Retinal pigment epithelial cell (primary cell): Measurements from ENCODE around the gene HTR3D.

Experiments
- DNase-seq: peaks from one replicate; pipeline ENCODE4 v3.0.0-alpha.2; 2010; ENCODE audit warnings: low read depth
- H3K4me3 ChIP-seq: 2 replicates; pipeline ENCODE4 v1.5.1; 2011; ENCODE audit warnings: mild to moderate bottlenecking, low read length, control low read depth, moderate library complexity
- TF ChIP-seq, protein P1 (sequence below): conservative IDR thresholded peaks from 2 replicates; pipeline ENCODE4 v1.5.1; 2011; ENCODE audit warnings: low read depth, low read length, control low read depth, inconsistent platforms

Gene HTR3D

GRCh38 chr3:184031187-184031792 is at the start of gene HTR3D:
Gene HTR3D (plus strand): TSS chr3:184031742. CDS start chr3:184031742, 0 bp downstream.
- TF ChIP-seq, protein P1, sequence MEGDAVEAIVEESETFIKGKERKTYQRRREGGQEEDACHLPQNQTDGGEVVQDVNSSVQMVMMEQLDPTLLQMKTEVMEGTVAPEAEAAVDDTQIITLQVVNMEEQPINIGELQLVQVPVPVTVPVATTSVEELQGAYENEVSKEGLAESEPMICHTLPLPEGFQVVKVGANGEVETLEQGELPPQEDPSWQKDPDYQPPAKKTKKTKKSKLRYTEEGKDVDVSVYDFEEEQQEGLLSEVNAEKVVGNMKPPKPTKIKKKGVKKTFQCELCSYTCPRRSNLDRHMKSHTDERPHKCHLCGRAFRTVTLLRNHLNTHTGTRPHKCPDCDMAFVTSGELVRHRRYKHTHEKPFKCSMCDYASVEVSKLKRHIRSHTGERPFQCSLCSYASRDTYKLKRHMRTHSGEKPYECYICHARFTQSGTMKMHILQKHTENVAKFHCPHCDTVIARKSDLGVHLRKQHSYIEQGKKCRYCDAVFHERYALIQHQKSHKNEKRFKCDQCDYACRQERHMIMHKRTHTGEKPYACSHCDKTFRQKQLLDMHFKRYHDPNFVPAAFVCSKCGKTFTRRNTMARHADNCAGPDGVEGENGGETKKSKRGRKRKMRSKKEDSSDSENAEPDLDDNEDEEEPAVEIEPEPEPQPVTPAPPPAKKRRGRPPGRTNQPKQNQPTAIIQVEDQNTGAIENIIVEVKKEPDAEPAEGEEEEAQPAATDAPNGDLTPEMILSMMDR = no peak
- DNase-seq = no peak
- H3K4me3 ChIP-seq = no peak within 1 kb of the TSS

- TF ChIP-seq, protein P1 = no peak
- DNase-seq = no peak
- no peak overlapping the region for H3K4me3 ChIP-seq
Observed at GRCh38 chr3:183981990-183982644, 49.4 kb upstream of the HTR3D start.

- no peak overlapping the region for H3K4me3 ChIP-seq
- no peak for DNase-seq
- TF ChIP-seq, protein P1 = no peak
Observed at GRCh38 chr3:183984127-183984740, 47.3 kb upstream of the HTR3D start.

GRCh38 chr3:183984749-183985729 is 46.5 kb upstream of the HTR3D start:
- DNase-seq = no peak
- TF ChIP-seq, protein P1 = no peak
- no peak overlapping the region for H3K4me3 ChIP-seq

- TF ChIP-seq, protein P1 = no peak
- DNase-seq = no peak
- no peak overlapping the region for H3K4me3 ChIP-seq
Observed at GRCh38 chr3:183987000-183987600, 44.4 kb upstream of the HTR3D start.

GRCh38 chr3:183988216-183988790 is 43.2 kb upstream of the HTR3D start:
- DNase-seq = no peak
- TF ChIP-seq, protein P1 = no peak
- no peak overlapping the region for H3K4me3 ChIP-seq
